Heart left ventricle (tissue), 16 donors: Measurements from ENCODE around the gene MTUS2. TPM values are rescaled to one million over a fixed set of nuclear protein-coding genes. Genes with fewer than 3 reads are reported as not detected.
A peak's percentile ranks its signal among the peaks of the same experiment; 100 is the strongest.

Source experiments
- ATAC-seq, 4 donors: fragments of 200-7000 bp; cut with Tn5 transposase; one replicate each; pipeline ENCODE4 v1.9.1; 2020 to 2022; ENCODE audit warnings: moderate library complexity in 4 of 4, mild to moderate bottlenecking in 3 of 4, moderate number of reproducible peaks in 1 of 4
- DNase-seq, 5 donors: peaks; one replicate each; pipeline ENCODE4 v3.0.0-alpha.2; 2020
- H3K27ac ChIP-seq, 12 donors: fragments of 200-600 bp; sonication (generic) in 4 of 12; one replicate each; pipeline versions ENCODE4 v1.5.0 to v1.8.0; 2016 to 2022; ENCODE audit warnings: mild to moderate bottlenecking in 2 of 12
- H3K27me3 ChIP-seq, 9 donors: fragments of 200-600 bp; sonication (generic) in 2 of 9; one replicate each; pipeline versions ENCODE4 v1.5.1 to v1.8.0; 2016 to 2022; ENCODE audit warnings: mild to moderate bottlenecking in 3 of 9
- H3K36me3 ChIP-seq, 9 donors: fragments of 200-600 bp; sonication (generic) in 2 of 9; one replicate each; pipeline versions ENCODE4 v1.5.0 to v1.8.0; 2018 to 2022; ENCODE audit warnings: mild to moderate bottlenecking in 2 of 9
- H3K4me1 ChIP-seq, 12 donors: fragments of 200-600 bp; sonication (generic) in 4 of 12; one replicate each; pipeline versions ENCODE4 v1.5.0 to v1.8.0; 2016 to 2022; ENCODE audit warnings: mild to moderate bottlenecking in 3 of 12
- H3K4me3 ChIP-seq, 12 donors: fragments of 200-600 bp; sonication (generic) in 4 of 12; one replicate each; pipeline versions ENCODE4 v1.5.0 to v1.8.0; 2017 to 2022; ENCODE audit warnings: mild to moderate bottlenecking in 9 of 12, moderate library complexity in 4 of 12
- H3K9me3 ChIP-seq, 12 donors: fragments of 200-600 bp; sonication (generic) in 4 of 12; one replicate each; pipeline versions ENCODE4 v1.5.0 to v1.8.0; 2016 to 2022; ENCODE audit warnings: mild to moderate bottlenecking in 1 of 12
- POLR2A ChIP-seq, 2 donors: fragments of 450-650 bp; IDR thresholded peaks; one replicate each; pipeline ENCODE4 v1.6.1; 2017; ENCODE audit warnings: antibody characterized with exemption in 2 of 2, mild to moderate bottlenecking in 2 of 2, moderate library complexity in 2 of 2
- WGBS, 4 donors: extraction: QIAGEN DNeasy Blood & Tissue Kit in 2 of 4; methylation state at CpG; one replicate each; pipeline versions ENCODE4 v1.1.5 to v1.1.7; 2013 to 2018; 5-methylcytosine and 5-hydroxymethylcytosine counted together
- intact Hi-C, 10 donors: fragments of 100-400 bp; cut with DNase I; formaldehyde crosslinking; loops; one replicate each; pipeline versions ENCODE4 v1.11.1 to v1.14.2; 2022
- polyA plus RNA-seq, 2 donors: library from polyadenylated mRNA; stranded (reverse); fragments of 200-250 nt; gene quantifications; one replicate each; pipeline ENCODE4 v1.2.3, GENCODE V29; 2013
- total RNA-seq, 9 donors: library from RNA; depleted of rRNA in 2 of 9; stranded (reverse); fragments of >200 nt in 2 of 9; fragmentation: NEBNext Ultra II Directional in 3 of 9; extraction: Animal tissue kit (Norgen Biotek cat#: 25700) in 3 of 9; gene quantifications; one replicate each; pipeline versions ENCODE4 v1.1.0 to v1.2.4, GENCODE V29; 2016 to 2023
- TF ChIP-seq, protein P1 (sequence below), 12 donors: fragments of 200-600 bp; sonication (generic) in 4 of 12; IDR thresholded peaks; one replicate each; pipeline versions ENCODE4 v1.5.0 to v1.8.0; 2018 to 2022; ENCODE audit warnings: antibody characterized with exemption in 12 of 12, mild to moderate bottlenecking in 5 of 12
- donor health status: ischemic (EF 13 %, LVEDD 7.1; RV severe dilation, severe dysfunction).
- donor health status: healthy with polysubstance abuse.
- donor health status: DM: no; HTN: yes; CAD: no.
- donor health status: DM: no; HTN: no; CAD: no.
- donor health status: ischemic (EF 25% LVEDD 6.9; RV normal size, moderate dysfunction).
- donor health status: ischemic (EF 25% LVEDD 5.7; RV mildly dilated, moderate dysfunction).
- donor health status: healthy.
- donor health status: DM: yes; HTN: yes; CAD: no.
- donor health status: ischemic (EF 35%, LVEDD 5.7; RV mildly dilated, moderate dysfunction).
- donor health status: nonischemic (EF 11% LVEDD 7.7; RV severe dilation, severe dysfunction).
- donor health status: DM: yes; HTN: yes; CAD: no.
- donor health status: PGD.
- donor health status: ischemic (EF 29% LVEDD 5.4; RV normal size, mild dysfunction).
- donor health status: nonischemic (EF 23%, LVEDD 6.1; RV moderate dilation, normal function).

The MTUS2 gene
- total and polyA plus RNA-seq, 11 donors: 28.7 to 174 (median 67.9) TPM

DNA sequence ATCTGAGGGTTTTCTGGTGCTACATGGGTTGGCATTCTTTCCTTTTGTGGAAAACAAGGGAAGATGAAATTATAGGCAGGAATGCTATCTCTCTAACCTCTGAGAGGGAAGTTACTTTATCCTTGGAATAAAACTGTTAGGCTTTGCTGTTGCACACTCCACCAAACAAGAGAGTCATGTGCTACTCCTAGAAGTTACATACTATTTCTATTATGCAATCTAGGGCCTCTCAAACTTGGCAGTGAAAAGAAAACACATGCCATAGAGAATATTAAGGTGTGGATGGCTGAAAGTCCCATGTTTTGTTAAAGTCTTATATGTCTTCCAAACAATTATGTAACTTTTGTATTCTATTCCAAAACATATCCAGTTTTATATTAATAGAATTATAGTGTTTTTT is 407.4 kb downstream of the MTUS2 start:
- no peak for DNase-seq
- peaks cover 0 to 13% (median 6%) of the 10 kb centered on the region in 12 donors for H3K9me3 ChIP-seq
- ATAC-seq: peak in 3 of 4 donors; percentile 36 to 66 (median 62)
- peaks cover 0 to 9% (median 1%) of the 10 kb centered on the region in 12 donors for H3K4me1 ChIP-seq
- intact Hi-C loops: no loop called here
- TF ChIP-seq, protein P1, sequence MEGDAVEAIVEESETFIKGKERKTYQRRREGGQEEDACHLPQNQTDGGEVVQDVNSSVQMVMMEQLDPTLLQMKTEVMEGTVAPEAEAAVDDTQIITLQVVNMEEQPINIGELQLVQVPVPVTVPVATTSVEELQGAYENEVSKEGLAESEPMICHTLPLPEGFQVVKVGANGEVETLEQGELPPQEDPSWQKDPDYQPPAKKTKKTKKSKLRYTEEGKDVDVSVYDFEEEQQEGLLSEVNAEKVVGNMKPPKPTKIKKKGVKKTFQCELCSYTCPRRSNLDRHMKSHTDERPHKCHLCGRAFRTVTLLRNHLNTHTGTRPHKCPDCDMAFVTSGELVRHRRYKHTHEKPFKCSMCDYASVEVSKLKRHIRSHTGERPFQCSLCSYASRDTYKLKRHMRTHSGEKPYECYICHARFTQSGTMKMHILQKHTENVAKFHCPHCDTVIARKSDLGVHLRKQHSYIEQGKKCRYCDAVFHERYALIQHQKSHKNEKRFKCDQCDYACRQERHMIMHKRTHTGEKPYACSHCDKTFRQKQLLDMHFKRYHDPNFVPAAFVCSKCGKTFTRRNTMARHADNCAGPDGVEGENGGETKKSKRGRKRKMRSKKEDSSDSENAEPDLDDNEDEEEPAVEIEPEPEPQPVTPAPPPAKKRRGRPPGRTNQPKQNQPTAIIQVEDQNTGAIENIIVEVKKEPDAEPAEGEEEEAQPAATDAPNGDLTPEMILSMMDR (IDR thresholded peaks at IDR 0.05): no peak
- TF ChIP-seq POLR2A (IDR thresholded peaks at IDR 0.05): no peak
- no peak overlapping the region for H3K4me3 ChIP-seq
- H3K27me3 ChIP-seq: no peaks in the 10 kb centered on the region
- H3K27ac ChIP-seq: peak overlapping the region in 2 of 12 donors; percentile 9 to 23
- H3K36me3 ChIP-seq: no peaks in the 10 kb centered on the region

DNA sequence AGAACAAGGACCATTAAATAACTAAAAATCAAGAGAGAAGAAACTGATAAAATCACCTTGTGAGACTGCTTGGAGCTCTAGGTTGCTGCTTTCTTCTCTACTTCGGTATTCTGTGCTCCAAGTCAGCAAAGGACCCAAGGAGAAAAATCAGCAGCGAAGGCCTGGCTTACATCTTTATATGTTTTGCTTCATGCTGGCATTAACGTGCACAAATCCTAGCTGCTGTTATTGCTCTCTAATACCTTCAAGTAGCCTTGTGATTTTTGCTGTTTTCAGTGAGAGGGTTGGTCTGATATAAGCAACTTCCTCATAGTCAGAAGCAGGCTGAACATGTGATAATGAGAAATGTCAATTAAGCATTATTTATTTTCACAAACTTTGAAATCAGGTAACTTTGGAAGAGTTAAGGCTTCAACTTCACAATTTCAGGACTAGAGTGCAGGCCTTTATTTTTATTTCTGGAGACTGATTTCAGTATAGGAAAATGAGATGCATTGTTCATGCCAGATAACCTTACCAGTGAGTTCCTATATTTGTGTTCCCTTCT is 410.2 kb downstream of the MTUS2 start:
- 61 to 72% (median 64%) methylated on average over 3 of the region's 3 CpGs for WGBS, 4 donors
- no peak for TF ChIP-seq POLR2A (IDR thresholded peaks at IDR 0.05)
- TF ChIP-seq, protein P1 (IDR thresholded peaks at IDR 0.05): no peak
- no peak for DNase-seq
- intact Hi-C loops: no loop called here
- no peak for ATAC-seq
- Histone ChIP-seq H3K27ac (no peak overlapping the region), H3K4me3 (no peak overlapping the region), H3K9me3 (no peaks in the 10 kb centered on the region), H3K36me3 (no peaks in the 10 kb centered on the region), H3K4me1 (peaks cover 0 to 9% (median 1%) of the 10 kb centered on the region in 12 donors), H3K27me3 (no peaks in the 10 kb centered on the region)

DNA sequence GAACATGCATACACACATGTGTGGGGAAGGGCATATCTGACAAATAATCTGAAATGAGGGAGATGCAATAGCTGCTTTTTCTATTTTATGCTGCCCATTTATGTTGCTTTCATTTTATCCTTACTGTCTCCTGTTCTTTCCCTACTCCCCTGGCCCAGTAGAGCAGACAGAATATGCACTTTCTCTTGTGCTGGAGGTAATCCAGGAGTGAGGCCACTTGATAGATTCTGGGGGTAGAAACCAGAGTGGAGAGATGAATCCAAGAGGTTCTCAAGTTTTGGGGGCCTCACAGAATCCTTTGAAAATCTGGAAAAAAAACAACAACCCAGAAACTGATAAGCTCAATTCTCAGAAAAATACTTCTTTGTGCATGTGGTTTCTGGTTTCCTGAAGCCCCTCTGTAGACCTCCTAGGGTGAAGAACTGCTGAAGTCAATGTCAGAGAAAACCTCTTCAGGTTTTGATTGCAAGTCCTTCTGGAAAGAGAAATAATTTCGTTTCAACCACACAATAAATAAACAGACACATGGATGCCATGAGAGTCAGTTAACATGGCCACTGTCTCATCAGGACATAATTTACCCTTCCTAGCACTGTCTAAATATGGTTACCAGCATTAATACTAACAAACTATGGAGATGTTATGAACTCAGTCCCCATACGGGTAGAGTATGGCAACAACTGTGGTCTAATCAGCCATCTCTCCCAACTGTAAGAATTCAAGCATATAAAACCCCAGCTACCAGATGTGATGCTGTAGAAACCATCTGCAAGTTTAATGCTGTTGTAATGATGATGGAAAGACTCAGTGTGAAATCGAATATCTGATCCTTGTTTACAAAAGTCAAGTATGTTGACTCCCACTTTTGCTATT is 419.8 kb downstream of the MTUS2 start:
- no peaks in the 10 kb centered on the region for H3K4me1 ChIP-seq
- intact Hi-C loops: no loop called here
- no peak overlapping the region for H3K4me3 ChIP-seq
- DNase-seq: no peak
- no peak for ATAC-seq
- 60 to 74% (median 63%) methylated on average over 3 of the region's 3 CpGs for WGBS, 4 donors
- H3K27ac ChIP-seq: no peak overlapping the region
- no peaks in the 10 kb centered on the region for H3K36me3 ChIP-seq
- no peaks in the 10 kb centered on the region for H3K9me3 ChIP-seq
- H3K27me3 ChIP-seq: no peaks in the 10 kb centered on the region
- TF ChIP-seq, protein P1 (IDR thresholded peaks at IDR 0.05): no peak
- TF ChIP-seq POLR2A (IDR thresholded peaks at IDR 0.05): no peak

DNA sequence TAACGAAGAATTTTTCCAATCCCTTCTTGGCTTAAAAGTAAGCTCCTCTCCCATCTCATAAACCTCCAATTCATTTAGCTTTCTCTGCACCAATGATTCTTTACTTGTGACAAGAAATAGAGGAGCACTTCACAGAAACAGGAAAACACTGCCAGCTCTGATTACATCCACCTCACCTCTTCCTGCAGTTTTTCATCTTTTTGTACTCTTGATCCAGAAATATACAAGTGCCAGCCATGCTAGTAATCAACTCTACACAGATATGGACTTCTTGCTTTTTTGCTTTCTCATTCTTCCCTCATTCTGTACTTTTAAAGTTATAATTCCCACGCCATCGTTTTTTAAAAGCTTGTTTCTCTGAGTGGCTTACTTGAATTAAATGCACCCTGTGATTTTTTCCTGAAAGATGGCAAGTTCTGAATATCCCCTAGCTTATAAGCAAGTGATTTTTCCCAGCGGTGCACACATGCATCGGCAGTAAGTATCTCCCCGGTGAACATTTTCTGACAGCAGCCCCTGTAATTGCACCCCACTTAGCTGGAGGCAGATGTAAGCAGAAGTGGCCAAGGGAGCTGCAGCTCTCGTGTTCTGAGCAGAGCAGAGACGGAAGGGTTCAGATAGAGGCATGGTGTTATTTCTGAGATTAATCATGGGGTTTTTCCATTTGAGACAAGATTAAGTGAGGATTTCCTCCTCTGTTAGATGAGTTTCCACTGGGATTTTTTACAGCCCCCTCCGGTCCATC is 434.7 kb downstream of the MTUS2 start:
- Histone ChIP-seq H3K27me3 (no peaks in the 10 kb centered on the region), H3K27ac (no peak overlapping the region), H3K36me3 (no peaks in the 10 kb centered on the region), H3K4me1 (peaks cover 0 to under 1% (median 0%) of the 10 kb centered on the region in 12 donors), H3K9me3 (no peaks in the 10 kb centered on the region), H3K4me3 (no peak overlapping the region)
- no peak for TF ChIP-seq POLR2A (IDR thresholded peaks at IDR 0.05)
- TF ChIP-seq, protein P1 (IDR thresholded peaks at IDR 0.05): no peak
- intact Hi-C loops: loop anchor here in 1 of 10 donors (10.0 kb wide), 1 partner anchor 440 kb away; no protein-coding TSS in a partner anchor
- no peak for DNase-seq
- no peak for ATAC-seq
- 41 to 53% (median 46%) methylated on average over 9 of the region's 9 CpGs for WGBS, 4 donors
